ENCODE results near the gene SDHB.

Gene SDHB

DNA sequence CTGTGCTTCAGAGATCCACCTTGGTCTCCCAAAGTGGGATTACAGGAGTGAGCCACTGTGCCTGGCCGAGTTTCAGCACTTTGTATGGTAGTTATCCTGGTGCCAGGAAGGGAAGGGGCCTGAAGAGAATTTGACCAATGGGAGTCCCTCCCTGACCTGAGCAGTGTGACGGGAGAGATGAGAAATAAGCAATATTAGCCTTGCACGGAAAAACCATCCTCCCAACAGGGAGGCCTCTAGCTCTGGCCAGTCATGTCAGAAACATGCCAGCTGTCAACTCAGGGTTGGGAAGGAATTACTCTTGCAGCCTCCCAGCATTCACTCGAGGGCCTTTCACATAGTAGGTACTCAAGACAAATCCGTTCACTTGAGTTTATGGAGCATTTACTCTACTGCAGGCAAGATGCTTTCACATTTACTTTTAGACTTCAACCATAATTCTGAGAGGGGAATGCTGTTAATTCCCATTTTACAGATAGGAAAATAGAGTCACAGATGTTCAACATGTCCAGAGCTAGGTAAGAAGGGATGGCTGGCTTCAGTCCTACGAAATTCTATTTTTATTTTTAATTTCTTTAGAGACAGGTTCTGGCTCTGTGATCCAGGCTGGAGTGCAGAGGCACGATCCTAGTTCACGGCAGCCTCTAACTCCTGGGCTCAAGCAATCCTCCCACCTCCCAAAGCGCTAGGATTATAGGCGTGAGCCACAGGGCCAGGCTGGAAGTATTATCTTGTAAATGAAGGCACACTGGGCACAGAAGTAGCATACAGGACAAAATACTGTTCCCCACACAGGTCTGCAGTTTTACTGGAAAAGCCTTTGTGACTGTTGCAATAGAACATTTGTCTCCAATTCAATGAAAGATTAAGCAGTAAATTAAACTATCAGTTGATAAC lies 38.9 kb downstream of the SDHB start:
- TF ChIP-seq, protein P1, sequence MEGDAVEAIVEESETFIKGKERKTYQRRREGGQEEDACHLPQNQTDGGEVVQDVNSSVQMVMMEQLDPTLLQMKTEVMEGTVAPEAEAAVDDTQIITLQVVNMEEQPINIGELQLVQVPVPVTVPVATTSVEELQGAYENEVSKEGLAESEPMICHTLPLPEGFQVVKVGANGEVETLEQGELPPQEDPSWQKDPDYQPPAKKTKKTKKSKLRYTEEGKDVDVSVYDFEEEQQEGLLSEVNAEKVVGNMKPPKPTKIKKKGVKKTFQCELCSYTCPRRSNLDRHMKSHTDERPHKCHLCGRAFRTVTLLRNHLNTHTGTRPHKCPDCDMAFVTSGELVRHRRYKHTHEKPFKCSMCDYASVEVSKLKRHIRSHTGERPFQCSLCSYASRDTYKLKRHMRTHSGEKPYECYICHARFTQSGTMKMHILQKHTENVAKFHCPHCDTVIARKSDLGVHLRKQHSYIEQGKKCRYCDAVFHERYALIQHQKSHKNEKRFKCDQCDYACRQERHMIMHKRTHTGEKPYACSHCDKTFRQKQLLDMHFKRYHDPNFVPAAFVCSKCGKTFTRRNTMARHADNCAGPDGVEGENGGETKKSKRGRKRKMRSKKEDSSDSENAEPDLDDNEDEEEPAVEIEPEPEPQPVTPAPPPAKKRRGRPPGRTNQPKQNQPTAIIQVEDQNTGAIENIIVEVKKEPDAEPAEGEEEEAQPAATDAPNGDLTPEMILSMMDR (IDR thresholded peaks at IDR 0.05; ENCODE audit: insufficient read depth, low read length, poor library complexity, severe bottlenecking): no peak
- no peak overlapping the region for H3K4me3 ChIP-seq (replicated peaks; ENCODE audit: low read depth, low read length)
- H3K36me3 ChIP-seq (ENCODE audit: control insufficient read depth, insufficient read depth, low read length): peaks cover 6% of the 10 kb centered on the region
- no peaks in the 10 kb centered on the region for H3K27me3 ChIP-seq (replicated peaks; ENCODE audit: control insufficient read depth, insufficient read depth, low read length)
- no peak for DNase-seq (ENCODE audit: extremely low read depth, insufficient read length)

DNA sequence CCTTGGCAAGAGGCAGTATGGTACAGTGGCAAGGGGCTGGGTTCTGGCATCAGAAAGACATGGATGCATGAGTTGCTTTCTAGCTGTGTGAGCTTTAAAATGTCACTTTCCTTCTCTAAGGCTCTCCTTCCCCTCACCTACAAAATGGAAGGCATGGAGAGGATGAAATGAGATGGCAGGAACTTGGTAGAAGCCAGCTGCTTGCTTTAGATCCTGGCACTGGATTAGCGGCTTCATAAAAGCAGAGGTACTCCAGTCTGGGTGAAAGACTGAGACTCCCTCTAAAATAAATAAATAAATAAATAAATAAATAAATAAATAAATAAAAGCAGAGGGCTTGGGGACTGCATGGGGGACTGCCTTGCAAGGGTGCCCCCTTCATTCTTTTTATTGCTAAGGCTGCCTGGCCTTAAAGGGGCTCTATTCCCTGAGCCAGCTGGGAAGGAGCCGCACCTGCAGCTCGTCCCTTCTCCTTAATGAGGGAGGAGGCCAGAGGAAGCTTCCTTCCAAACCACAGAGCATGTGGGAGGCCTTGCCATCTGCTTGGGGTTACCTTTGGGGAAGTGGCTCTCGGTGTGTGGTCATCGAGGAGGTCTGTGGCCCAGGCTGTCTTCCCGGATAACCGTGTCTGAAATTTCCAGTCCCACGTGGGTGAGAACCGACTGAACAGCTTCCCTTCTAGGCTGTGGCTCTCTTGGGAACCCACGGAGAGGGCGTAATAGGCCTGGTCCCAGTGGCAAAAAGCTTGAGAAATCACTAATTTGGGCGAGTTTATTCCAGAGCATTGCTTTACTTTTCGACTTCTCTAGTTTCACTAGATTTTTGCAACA lies 40.1 kb downstream of the SDHB start:
- Histone ChIP-seq H3K27me3 (replicated peaks; ENCODE audit: control insufficient read depth, insufficient read depth, low read length) (no peaks in the 10 kb centered on the region), H3K4me3 (replicated peaks; ENCODE audit: low read depth, low read length) (no peak overlapping the region), H3K36me3 (ENCODE audit: control insufficient read depth, insufficient read depth, low read length) (peaks cover 5% of the 10 kb centered on the region)
- DNase-seq (ENCODE audit: extremely low read depth, insufficient read length): no peak
- TF ChIP-seq, protein P1 (IDR thresholded peaks at IDR 0.05; ENCODE audit: insufficient read depth, low read length, poor library complexity, severe bottlenecking): no peak

DNA sequence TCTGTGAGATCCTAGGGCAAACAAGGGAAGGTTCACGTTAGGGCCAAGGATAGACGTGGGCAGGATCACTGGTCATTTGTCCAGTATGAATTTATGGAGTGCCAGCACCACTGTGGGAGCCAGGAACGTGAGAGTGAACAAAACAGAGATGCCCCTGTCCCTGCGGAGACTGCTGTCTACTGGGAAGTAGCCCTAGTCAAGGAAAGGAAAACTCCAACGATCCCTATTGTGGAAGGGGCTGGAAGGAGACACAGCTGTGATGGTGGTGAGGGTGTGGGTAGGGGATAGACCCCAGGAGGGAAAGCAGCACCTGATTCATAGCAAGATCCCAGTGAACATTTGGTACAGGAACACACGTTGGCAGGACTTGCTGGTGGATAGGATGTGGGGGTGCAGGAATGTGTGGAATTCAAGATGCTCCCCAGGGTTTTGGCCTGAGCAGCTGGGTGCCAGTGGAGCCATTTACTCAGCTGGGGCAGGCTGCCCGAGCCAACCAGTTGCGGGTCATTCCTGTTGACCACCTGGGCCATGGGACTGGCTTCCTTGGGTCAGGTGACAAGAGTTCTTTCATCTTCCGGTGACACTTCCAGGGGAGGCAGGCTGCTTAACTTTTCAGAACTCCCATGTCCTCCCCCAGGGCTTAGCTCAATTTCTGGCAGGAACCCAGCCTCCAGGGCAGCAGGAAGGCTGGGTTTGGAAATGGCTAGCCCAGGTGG lies 40.9 kb downstream of the SDHB start:
- TF ChIP-seq, protein P1 (IDR thresholded peaks at IDR 0.05; ENCODE audit: insufficient read depth, low read length, poor library complexity, severe bottlenecking): no peak
- Histone ChIP-seq H3K27me3 (replicated peaks; ENCODE audit: control insufficient read depth, insufficient read depth, low read length) (no peaks in the 10 kb centered on the region), H3K4me3 (replicated peaks; ENCODE audit: low read depth, low read length) (no peak overlapping the region), H3K36me3 (ENCODE audit: control insufficient read depth, insufficient read depth, low read length) (peaks cover 2% of the 10 kb centered on the region)
- DNase-seq (ENCODE audit: extremely low read depth, insufficient read length): no peak

DNA sequence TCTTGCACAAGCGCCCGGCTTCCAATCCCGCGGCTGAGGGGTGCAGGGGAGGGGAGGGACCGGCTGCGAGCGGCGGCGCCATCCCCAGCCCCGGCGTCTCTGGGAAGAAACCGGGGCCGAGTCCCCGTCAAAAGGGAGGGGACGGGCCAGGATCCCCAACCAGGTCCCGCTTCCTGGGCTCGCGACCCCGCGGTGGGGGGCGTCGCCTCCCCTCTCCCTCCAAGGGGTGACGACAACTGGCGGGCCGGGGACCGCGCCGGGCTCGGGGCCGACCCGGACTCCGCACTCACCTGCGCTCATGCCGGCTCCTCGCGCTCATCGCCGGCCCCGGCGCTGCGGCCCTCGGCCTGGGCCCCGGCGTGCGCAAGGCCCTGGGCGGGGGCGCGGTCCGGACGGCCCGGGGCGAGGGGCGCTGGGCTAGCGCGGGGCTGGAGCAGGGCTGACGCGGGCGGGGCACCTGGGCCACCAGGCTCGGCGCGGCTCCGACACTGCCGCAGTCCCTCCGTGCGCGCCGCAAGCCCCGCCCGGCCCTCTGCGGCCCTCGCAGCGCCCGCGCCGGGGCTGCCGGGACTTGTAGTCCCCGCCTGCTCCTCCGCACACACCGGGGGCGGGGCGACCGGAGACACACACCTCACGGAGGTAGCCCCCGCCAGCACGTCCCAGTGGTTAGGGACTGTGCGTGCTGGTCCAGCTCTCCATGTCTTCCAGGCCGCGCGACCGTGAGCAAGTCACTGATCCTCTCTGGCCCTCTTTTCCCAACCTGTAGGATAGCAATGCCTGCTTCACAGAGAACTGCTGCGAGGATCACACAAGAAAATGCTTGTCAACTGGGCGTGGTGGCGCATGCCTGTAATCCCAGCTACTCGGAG lies 42.2 kb downstream of the SDHB start, which contains the start of gene ATP13A2:
ATP13A2 (minus strand) TSS at position 490 of the 869 bp plus-strand sequence; CDS start at position 300, 190 bp downstream.
- TF ChIP-seq, protein P1 (IDR thresholded peaks at IDR 0.05; ENCODE audit: insufficient read depth, low read length, poor library complexity, severe bottlenecking): peak; percentile 0
- DNase-seq (ENCODE audit: extremely low read depth, insufficient read length): peak; percentile 88

DNA sequence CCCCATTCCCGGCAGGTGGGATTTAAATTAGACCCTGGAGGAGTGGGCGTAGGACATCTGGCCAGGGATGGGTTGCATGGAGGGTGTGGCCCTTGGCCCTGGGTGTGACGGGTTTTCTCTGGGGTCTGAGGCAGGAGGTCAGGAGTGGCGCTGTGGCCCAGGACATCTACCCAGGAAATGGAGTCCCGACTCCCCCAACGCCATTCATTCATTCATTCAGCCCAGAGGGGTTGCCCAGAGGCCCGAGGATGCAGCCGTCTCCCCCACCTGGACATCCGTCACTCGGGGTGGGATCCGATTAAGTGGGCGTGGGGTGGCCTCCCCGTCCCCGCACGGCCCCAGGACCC lies 42.8 kb downstream of the SDHB start:
- H3K27me3 ChIP-seq (replicated peaks; ENCODE audit: control insufficient read depth, insufficient read depth, low read length): no peaks in the 10 kb centered on the region
- DNase-seq (ENCODE audit: extremely low read depth, insufficient read length): no peak
- TF ChIP-seq, protein P1 (IDR thresholded peaks at IDR 0.05; ENCODE audit: insufficient read depth, low read length, poor library complexity, severe bottlenecking): peak; percentile 2
- H3K36me3 ChIP-seq (ENCODE audit: control insufficient read depth, insufficient read depth, low read length): no peaks in the 10 kb centered on the region
- H3K4me3 ChIP-seq (replicated peaks; ENCODE audit: low read depth, low read length): peak overlapping the region; percentile 81

More for the DNA sequence above, 42.2 kb downstream of the SDHB start, which contains the start of gene ATP13A2:
- H3K4me3 ChIP-seq (replicated peaks; ENCODE audit: low read depth, low read length): peak within 1 kb of the TSS; percentile 81
- H3K36me3 ChIP-seq (ENCODE audit: control insufficient read depth, insufficient read depth, low read length): no peaks in the 10 kb centered on the region
- H3K27me3 ChIP-seq (replicated peaks; ENCODE audit: control insufficient read depth, insufficient read depth, low read length): no peaks in the 10 kb centered on the region

Data from GM06990 (cell line).